Measurements from ENCODE around the gene ZBP1.
"Not testable (repeated sequence)": the region's sequence is repeated elsewhere in the genome, so short reads cannot be mapped to it uniquely, and the experiment has no call there.

Gene ZBP1

GRCh38 chr20:57647006-57647932, 27.0 kb upstream of the ZBP1 start:
- no peak for DNase-seq

- no peak for DNase-seq
Measured at GRCh38 chr20:57638895-57639236, 18.6 kb upstream of the ZBP1 start.

- no peak for DNase-seq
Measured at GRCh38 chr20:57638173-57638894, 18.1 kb upstream of the ZBP1 start.

- DNase-seq, result no peak
Measured at GRCh38 chr20:57633945-57634491, 13.8 kb upstream of the ZBP1 start.

- DNase-seq, result no peak
Measured at GRCh38 chr20:57632286-57632685, 12.1 kb upstream of the ZBP1 start.

- DNase-seq, result no peak
Measured at GRCh38 chr20:57630061-57630460, 9.8 kb upstream of the ZBP1 start.

GRCh38 chr20:57629491-57629901, 9.3 kb upstream of the ZBP1 start:
- not testable (repeated sequence) for DNase-seq

GRCh38 chr20:57628962-57629308, 8.7 kb upstream of the ZBP1 start:
- DNase-seq, result not testable (repeated sequence)

GRCh38 chr20:57628047-57628961, 8.1 kb upstream of the ZBP1 start:
- DNase-seq, result peak; percentile 56

GRCh38 chr20:57627339-57627738, 7.1 kb upstream of the ZBP1 start:
- no peak for DNase-seq

- DNase-seq, result no peak
Measured at GRCh38 chr20:57625978-57626377, 5.8 kb upstream of the ZBP1 start.

GRCh38 chr20:57625181-57625958, 5.1 kb upstream of the ZBP1 start:
- no peak for DNase-seq

GRCh38 chr20:57624124-57624523, 3.9 kb upstream of the ZBP1 start:
- DNase-seq, result no peak

GRCh38 chr20:57622579-57623381, 2.6 kb upstream of the ZBP1 start:
- peak; percentile 73 for DNase-seq

GRCh38 chr20:57622201-57622570, 2.0 kb upstream of the ZBP1 start:
- DNase-seq, result no peak

GRCh38 chr20:57621421-57622200, 1.4 kb upstream of the ZBP1 start:
- DNase-seq, result no peak

- DNase-seq, result no peak
Measured at GRCh38 chr20:57620999-57621398, 773 bp upstream of the ZBP1 start.

GRCh38 chr20:57619051-57619831, 985 bp downstream of the ZBP1 start:
- no peak for DNase-seq

GRCh38 chr20:57618764-57619050, 1.5 kb downstream of the ZBP1 start:
- DNase-seq, result no peak

All from fibroblast of skin of scalp (primary cell).